HEK293 (cell line): Measurements from ENCODE around the gene SFT2D2.

ENCODE experiments used
- CTCF ChIP-seq: fragments of 450-650 bp; formaldehyde crosslinking; IDR thresholded peaks from 2 replicates; pipeline ENCODE4 v1.5.1; 2016; ENCODE audit warnings: missing biosample characterization, missing genetic modification characterization
- ELK4 ChIP-seq: IDR thresholded peaks from 2 replicates; pipeline ENCODE4 v1.6.1; 2011; ENCODE audit warnings: mild to moderate bottlenecking, low read depth, low read length, borderline replicate concordance
- HOXC10 ChIP-seq: sonication (generic); formaldehyde crosslinking; IDR thresholded peaks from 2 replicates; pipeline ENCODE4 v1.8.1; 2023; ENCODE audit warnings: mild to moderate bottlenecking, missing genetic modification reagents
- MEIS1 ChIP-seq: sonication (generic); formaldehyde crosslinking; IDR thresholded peaks from 2 replicates; pipeline ENCODE4 v1.8.1; 2022; ENCODE audit warnings: missing genetic modification reagents, mild to moderate bottlenecking, borderline replicate concordance
- SETDB1 ChIP-seq: IDR thresholded peaks from one replicate; pipeline ENCODE4 v1.6.1; 2017; ENCODE audit warnings: mild to moderate bottlenecking, low read length, moderate library complexity, mixed read lengths; ENCODE audit not compliant: insufficient read length
- YY1 ChIP-seq: fragments of 450-650 bp; formaldehyde crosslinking; IDR thresholded peaks from 2 replicates; pipeline ENCODE4 v1.5.1; 2018; ENCODE audit warnings: missing biosample characterization, missing genetic modification characterization
- ZBTB7A ChIP-seq: fragments of 450-650 bp; formaldehyde crosslinking; IDR thresholded peaks from 2 replicates; pipeline ENCODE4 v1.5.1; 2016; ENCODE audit warnings: low read depth, missing biosample characterization, missing genetic modification characterization
- ZNF426 ChIP-seq: fragments of 450-650 bp; formaldehyde crosslinking; IDR thresholded peaks from 2 replicates; pipeline ENCODE4 v1.5.1; 2017; ENCODE audit warnings: missing biosample characterization, missing genetic modification characterization, mild to moderate bottlenecking, inconsistent platforms, moderate library complexity
- ZNF670 ChIP-seq: fragments of 450-650 bp; formaldehyde crosslinking; IDR thresholded peaks from 2 replicates; pipeline ENCODE4 v1.5.1; 2016; ENCODE audit warnings: missing biosample characterization, missing genetic modification characterization, low read depth
- ZNF777 ChIP-seq: fragments of 450-650 bp; formaldehyde crosslinking; IDR thresholded peaks from 2 replicates; pipeline ENCODE4 v1.5.1; 2017; ENCODE audit warnings: missing biosample characterization, missing genetic modification characterization, borderline replicate concordance
- ZSCAN16 ChIP-seq: fragments of 450-650 bp; formaldehyde crosslinking; IDR thresholded peaks from 2 replicates; pipeline ENCODE4 v1.5.1; 2016; ENCODE audit warnings: missing biosample characterization, missing genetic modification characterization

GRCh38 chr1:168199056-168199455, 26.7 kb upstream of the SFT2D2 start:
- TF ChIP-seq ZNF670 (tag by site-specific recombination) (no peak), HOXC10 (CRISPR knock-in tag) (no peak), YY1 (tag by site-specific recombination) (no peak), CTCF (no peak), MEIS1 (CRISPR knock-in tag) (no peak), ELK4 (no peak), ZBTB7A (no peak), ZNF777 (tag by site-specific recombination) (no peak), SETDB1 (no peak), ZSCAN16 (no peak), ZNF426 (tag by site-specific recombination) (no peak)
